NT2/D1 (cell line): ENCODE results near the gene LRP6.

ENCODE experiments used
- SUZ12 ChIP-seq: IDR thresholded peaks from 2 replicates; pipeline ENCODE4 v1.6.1; 2011; ENCODE audit not compliant: insufficient read length, insufficient read depth; ENCODE audit errors: extremely low read depth
- ZNF274 ChIP-seq: IDR thresholded peaks from 2 replicates; pipeline ENCODE4 v1.6.1; 2011; ENCODE audit warnings: mild to moderate bottlenecking, low read depth, low read length

GRCh38 chr12:12214201-12214600 is 52.6 kb downstream of the LRP6 start:
- TF ChIP-seq SUZ12 (no peak), ZNF274 (no peak)
